IPS-NIHi7 (cell line): ENCODE measurements around the gene CTIF.

Experiments used
- DNase-seq: peaks from one replicate; pipeline ENCODE4 v3.0.0; 2012; ENCODE audit warnings: mixed read lengths; ENCODE audit errors: extremely low spot score

CTIF gene

GRCh38 chr18:48833701-48834412 lies 295.0 kb downstream of the CTIF start:
- no peak for DNase-seq

DNA sequence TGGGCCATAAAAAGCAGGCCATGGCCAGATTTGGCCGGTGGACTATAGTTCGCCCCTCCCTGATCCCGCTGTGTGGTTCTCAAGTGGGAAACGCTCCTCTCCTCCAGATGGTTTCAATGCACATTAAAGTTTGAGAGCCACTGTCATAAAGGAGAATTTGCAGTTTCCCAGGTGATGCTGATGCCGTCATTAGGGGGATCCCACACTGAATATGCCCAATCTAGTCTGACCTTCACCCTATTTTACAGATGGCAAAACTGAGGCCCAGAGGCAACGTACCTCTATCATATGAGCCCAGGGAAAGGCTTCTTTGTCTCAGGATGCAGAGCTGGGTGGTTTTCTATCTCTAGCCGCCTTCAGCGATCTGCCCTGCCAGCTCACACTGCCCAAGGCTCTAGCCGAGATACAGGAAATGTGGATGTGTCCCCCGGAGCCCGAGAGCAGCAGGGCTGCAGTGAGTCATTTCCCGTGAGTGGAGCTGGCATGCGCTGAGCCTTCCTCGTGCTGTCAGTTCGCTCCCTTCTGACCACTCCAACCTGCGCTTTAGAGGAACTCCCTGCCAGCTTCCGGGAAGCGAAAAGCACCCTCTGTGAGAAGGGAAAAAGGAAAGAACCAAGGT lies 295.7 kb downstream of the CTIF start:
- peak; percentile 63 for DNase-seq

GRCh38 chr18:48835119-48835518 lies 296.3 kb downstream of the CTIF start:
- DNase-seq, result no peak

GRCh38 chr18:48835745-48836170 lies 296.9 kb downstream of the CTIF start:
- DNase-seq, result no peak

DNA sequence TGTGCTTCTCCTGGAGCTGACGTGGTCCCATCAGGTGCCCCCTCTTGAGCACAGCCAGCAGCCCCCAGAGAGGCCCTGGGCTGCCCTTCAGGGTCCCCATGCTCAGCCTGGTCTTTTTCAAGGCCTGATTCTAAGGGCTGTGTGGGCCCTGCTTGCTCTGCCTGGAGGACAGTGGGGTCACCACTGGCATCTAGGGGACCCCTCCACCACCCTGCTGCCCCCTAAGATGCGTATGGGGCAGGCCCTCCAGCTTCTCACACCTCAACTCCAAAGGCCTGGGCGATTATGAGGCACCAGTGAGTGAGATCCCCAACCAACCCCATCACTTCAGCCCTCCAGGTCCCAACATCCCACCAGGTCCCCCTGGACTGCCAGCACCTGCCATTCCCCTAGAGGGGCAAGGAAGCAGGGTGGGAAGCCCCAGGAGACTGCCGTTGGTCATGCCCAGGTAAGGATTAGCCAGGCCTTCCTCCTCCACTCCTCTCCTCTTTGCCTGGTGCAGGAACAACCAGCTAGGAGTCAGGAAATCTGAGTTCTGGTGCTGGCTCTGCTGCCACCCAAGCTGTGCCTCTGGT lies 297.5 kb downstream of the CTIF start:
- DNase-seq, result no peak

GRCh38 chr18:48836806-48837615 lies 298.2 kb downstream of the CTIF start:
- DNase-seq, result no peak

- no peak for DNase-seq
Observed at GRCh38 chr18:48837676-48838075, 298.8 kb downstream of the CTIF start.

DNA sequence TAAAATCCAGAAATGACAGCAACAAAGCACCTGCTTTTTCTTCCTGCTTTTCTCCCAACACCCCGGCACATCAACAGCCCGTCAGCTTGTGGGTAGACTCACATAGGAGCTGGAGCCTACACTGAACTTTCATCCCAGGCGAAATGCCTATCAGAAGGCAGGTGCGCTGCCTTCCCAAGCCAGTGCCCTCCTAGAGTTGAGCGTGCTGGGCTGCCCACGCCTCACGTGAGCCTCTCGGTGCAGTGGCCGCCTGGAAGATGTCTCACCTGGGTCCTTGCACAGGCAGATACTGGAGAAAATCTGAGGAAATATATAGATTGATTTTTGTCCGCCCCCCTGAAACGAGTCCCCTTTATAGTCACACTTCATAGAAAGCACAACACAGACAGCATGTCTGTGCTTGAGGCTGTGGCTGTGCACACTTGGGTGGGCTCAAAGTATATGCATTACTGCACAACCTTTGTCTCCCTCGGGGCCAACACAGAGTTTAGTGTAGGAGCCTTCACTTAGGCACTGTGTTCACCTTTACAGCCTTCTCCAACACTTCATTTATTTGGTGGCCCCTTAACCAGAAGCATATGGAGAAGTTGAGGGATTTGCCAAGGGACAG lies 299.4 kb downstream of the CTIF start:
- no peak for DNase-seq

DNA sequence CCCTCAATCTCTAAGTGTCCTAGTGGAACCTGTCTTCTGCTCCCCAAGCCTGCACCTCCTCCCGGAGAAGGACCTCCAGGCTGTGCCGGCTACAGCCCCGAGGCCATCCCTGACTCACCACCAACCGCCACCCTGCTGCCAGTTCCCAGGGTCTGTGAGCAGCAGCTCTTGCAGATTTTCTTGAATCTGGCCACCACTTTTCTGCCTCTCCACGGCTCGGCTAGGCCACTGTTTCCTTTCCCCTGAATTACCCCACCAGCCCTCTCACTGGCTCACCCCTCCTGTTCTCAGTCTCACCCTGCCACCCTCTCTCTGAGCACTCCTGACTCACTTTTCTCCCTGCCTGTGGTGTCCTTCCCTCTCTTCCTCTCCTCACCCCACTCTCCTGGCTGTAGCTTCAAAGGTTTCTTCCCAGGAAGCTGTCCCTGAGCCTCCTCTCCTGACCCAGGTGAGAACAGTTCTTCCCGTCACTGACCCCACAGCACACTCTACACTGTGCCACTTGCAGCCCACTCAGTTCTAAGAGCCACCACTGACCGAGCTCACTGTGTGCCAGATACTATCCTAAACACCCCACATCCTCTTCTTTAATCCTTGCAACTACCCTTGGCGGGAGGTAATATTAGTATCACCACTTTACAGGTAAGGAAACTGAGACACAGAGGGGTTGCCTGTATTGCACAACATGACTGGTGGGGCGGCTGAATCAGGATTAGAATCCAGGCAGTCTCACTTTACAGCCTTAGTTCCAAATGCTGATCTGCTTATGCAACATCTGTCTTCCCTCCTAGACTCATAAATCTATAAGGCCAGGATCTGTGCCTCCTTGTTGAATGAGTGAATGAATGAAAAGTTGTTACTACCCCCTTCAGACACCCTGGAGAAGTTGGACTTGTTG lies 300.3 kb downstream of the CTIF start:
- DNase-seq, result no peak

GRCh38 chr18:48839819-48840490 lies 301.1 kb downstream of the CTIF start:
- DNase-seq, result no peak

DNA sequence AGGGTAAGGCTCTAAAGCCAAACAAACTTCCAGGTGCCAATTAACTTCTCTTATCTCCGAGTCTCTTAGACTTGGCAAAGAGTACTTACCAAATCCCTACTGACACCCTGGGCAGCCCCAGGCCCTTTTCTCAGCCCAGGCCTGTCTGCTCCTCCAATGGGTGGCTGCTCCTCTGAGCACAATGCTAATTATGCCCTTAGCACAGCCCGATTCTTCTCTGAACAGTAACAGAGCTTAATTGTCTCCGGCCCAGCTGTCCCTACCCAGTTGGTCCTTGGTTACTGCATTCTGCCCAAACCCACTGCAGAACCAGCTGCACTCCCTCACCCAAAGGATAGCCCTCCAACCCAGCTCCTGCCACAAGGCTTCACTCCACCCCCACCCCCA lies 301.7 kb downstream of the CTIF start:
- no peak for DNase-seq

DNA sequence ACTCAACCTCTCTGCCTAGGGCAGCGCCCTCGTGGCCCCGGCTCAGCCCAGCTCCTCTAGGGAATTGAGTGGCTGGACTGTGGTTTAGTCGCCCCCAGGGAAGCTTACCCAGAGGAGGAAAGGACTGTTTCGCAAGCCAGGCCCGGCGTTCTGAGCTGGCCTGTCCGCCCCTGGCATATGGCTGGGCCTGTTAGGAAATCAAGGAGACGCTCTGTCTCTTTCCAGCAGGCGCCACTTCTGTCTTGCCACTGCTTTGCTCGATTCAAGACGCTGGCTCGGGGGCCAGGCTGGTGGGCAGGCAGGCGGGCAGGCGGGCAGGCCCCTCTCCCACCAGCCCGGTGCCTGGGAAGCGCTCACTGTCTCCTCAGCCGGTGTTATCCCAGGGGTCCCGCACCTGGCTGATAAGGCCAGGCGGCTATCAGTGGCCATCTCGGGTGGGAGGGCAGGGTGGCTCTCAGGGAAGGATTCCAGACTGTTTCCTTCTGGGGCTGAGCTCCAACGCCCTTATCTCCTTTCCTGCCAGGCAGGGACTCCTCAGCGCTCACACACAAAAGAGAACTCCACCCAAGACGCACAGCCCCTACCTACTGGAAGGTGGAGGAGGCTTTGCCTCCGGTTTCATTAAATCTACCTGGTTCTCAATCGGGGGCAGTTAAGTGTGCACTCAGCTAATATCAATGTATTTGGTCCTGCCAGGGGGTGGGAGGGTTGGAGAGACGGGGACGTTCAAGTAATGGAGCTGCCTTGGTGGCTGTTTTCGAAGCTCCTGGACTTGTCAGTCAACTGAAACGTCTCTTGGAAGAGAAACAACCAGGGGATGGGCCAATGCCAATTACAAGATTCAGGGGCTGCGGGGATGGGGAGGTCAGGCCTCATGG lies 302.8 kb downstream of the CTIF start:
- no peak for DNase-seq

DNA sequence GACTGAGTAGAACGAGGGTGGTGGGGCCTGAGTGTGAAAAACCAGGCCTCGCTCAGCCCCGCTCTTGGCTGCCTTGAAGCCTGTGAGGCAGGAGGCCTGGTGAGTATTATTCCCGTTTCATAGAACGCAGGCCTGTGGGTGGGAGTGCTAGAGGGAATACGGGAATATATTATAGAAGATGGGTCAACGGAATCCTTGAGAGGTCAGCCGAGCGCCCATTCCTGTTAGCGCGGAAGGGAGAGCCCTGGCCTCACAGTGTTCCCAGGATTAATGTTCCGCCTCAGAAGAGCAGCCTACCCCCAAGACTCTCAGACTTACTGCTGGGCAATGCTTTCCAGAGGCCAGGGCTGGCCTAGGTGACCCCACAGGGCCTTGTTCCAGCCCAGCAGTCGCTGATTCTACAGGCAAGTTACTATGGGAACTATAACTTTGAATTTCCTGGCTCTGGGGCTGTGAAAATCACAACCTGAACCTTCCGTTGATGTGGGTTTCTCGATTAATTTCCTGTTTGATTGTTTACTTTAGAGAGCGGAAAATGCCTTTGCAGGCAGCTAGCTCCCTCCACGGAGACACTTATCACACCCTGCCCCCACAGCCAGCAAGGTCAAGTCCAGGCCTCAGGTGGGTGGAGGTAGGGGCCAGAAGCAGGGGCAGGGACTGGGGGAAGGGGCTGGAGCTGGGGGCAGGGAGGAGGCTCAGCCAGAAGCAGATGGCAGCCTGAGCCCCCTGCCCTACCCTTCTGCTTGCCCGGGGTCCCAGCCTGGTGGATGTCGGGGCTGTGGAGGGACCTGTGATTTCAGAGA lies 303.6 kb downstream of the CTIF start:
- no peak for DNase-seq

- DNase-seq, result no peak
Observed at GRCh38 chr18:48843162-48843561, 304.3 kb downstream of the CTIF start.

DNA sequence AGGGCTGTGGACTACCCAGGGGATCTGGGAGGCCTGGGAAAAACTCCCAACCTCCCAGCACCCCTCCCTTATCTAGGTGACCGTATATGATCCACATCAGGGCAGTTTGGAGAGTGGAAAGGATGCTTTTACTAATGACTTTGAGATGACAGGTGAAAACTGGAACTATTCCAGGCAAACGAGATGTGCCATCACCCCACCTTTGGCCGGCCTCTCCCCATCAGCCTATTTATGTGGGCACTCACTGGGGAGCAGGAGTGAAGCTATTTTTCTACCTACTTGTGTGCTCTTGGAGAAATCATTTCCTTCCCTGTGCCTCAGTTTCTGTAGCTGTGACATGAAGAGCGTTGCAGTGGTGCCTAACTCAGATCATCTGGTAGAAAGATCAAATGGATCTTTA lies 304.8 kb downstream of the CTIF start:
- DNase-seq, result no peak

- no peak for DNase-seq
Observed at GRCh38 chr18:48844271-48844670, 305.4 kb downstream of the CTIF start.

DNA sequence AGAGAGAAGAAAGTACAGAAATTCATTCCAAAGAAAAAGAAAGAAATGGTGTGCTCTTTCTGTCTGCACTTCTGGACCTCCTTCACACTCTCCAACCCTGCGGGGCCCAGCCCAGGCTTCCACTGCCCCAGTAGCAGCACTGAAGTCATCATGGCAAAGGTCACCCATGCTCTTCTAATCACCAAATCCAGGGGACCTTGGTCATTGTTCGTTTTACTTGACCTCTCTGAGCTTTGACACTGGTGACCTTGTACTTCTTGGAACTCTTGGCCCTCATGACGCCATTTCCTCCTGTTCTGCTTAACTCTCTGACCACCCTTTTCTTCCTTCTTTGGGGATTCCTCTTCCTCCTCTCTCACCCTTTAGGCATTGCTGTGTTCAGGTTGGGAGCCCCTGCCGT lies 306.3 kb downstream of the CTIF start:
- no peak for DNase-seq

- no peak for DNase-seq
Observed at GRCh38 chr18:48846423-48846932, 307.6 kb downstream of the CTIF start.
